SJCRH30 (cell line): Measurements from ENCODE around the gene NDUFB10. TPM values are rescaled to one million over a fixed set of nuclear protein-coding genes. Genes with fewer than 3 reads are reported as not detected.
A peak's percentile ranks its signal among the peaks of the same experiment; 100 is the strongest.
"Not testable (repeated sequence)": the region's sequence is repeated elsewhere in the genome, so short reads cannot be mapped to it uniquely, and the experiment has no call there.

ENCODE experiments used
- DNase-seq, 2 experiments: peaks; one replicate each; pipeline ENCODE4 v3.0.0-alpha.2; 2015 to 2020
- H3K27ac ChIP-seq: fragments of 250-450 bp; sonication (Bioruptor Pico); 2 replicates; pipeline ENCODE4 v1.5.1; 2020; ENCODE audit warnings: mild to moderate bottlenecking, moderate library complexity
- H3K27me3 ChIP-seq: fragments of 250-450 bp; sonication (Bioruptor Pico); 2 replicates; pipeline ENCODE4 v1.5.1; 2020; ENCODE audit warnings: mild to moderate bottlenecking, moderate library complexity
- H3K36me3 ChIP-seq: fragments of 250-450 bp; sonication (Bioruptor Pico); 2 replicates; pipeline ENCODE4 v1.5.1; 2020; ENCODE audit warnings: mild to moderate bottlenecking, moderate library complexity
- H3K4me1 ChIP-seq: fragments of 250-450 bp; sonication (Bioruptor Pico); 2 replicates; pipeline ENCODE4 v1.5.1; 2020; ENCODE audit warnings: mild to moderate bottlenecking, moderate library complexity
- H3K4me3 ChIP-seq: fragments of 250-450 bp; sonication (Bioruptor Pico); 2 replicates; pipeline ENCODE4 v1.5.1; 2020; ENCODE audit warnings: mild to moderate bottlenecking, moderate library complexity
- H3K9me3 ChIP-seq: fragments of 250-450 bp; sonication (Bioruptor Pico); replicated peaks from 2 replicates; pipeline ENCODE4 v1.5.1; 2020; ENCODE audit warnings: mild to moderate bottlenecking, moderate library complexity
- total RNA-seq: library from RNA; depleted of rRNA; stranded (reverse); fragments of >200 nt; shearing (Covaris generic); gene quantifications from 2 replicates; pipeline ENCODE4 v1.2.3, GENCODE V29; 2014

The NDUFB10 gene
- total RNA-seq, 1 experiment from 2014 or later: 157 TPM

DNA sequence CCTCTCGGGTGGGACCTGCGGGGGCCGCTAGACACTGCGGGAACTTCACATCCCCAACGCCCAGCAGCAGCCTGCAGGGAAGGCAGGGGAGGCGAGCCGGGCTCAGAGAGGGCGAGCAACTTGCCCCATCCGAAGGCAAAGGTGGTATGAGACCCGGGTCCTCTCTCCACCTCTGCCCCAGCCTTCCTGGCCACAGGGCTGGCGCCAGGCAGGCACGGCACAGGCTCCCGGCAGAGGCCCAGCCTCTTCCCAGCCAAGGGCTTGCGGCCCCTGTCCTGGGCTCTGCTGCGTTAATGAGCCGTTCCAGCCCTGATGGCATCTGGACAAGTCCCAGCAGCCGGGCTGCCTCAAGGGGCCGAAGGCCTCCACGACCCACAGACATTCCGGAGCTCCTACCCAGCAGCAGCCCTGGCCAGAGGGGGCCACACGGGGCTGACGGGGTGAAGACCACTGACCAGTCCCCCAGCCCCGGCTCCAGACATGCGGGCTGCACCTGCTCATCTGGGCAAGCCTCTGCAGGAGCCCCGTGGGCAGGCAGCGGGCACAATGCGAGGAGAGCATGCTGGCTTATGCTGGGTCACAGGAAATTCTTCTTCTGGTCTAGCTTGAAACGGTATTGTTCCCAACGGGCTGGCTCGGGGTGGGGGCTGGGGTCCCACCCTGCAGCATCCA, 39.9 kb upstream of the NDUFB10 start:
- peaks cover 15% of the 10 kb centered on the region for H3K27me3 ChIP-seq
- no peak for DNase-seq
- no peak overlapping the region for H3K27ac ChIP-seq
- no peaks in the 10 kb centered on the region for H3K9me3 ChIP-seq
- H3K4me1 ChIP-seq: peaks cover 11% of the 10 kb centered on the region
- H3K4me3 ChIP-seq: no peak overlapping the region
- H3K36me3 ChIP-seq: no peaks in the 10 kb centered on the region

DNA sequence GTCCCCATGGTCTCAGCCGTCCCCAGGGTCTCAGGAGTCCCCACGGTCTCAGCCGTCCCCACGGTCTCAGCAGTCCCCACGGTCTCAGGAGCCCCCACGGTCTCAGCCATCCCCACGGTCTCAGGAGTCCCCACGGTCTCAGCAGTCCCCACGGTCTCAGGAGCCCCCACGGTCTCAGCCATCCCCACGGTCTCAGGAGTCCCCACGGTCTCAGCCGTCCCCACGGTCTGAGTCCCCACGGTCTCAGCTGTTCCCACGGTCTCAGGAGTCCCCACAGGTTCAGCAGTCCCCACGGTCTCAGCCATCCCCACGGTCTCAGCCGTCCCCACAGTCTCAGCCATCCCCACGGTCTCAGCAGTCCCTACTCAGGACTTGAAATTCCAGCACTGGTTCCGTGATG, 39.2 kb upstream of the NDUFB10 start:
- H3K27ac ChIP-seq, DNase-seq, H3K27me3 ChIP-seq, H3K36me3 ChIP-seq, H3K4me3 ChIP-seq, H3K9me3 ChIP-seq: not testable (repeated sequence)
- H3K4me1 ChIP-seq: peaks cover 11% of the 10 kb centered on the region

DNA sequence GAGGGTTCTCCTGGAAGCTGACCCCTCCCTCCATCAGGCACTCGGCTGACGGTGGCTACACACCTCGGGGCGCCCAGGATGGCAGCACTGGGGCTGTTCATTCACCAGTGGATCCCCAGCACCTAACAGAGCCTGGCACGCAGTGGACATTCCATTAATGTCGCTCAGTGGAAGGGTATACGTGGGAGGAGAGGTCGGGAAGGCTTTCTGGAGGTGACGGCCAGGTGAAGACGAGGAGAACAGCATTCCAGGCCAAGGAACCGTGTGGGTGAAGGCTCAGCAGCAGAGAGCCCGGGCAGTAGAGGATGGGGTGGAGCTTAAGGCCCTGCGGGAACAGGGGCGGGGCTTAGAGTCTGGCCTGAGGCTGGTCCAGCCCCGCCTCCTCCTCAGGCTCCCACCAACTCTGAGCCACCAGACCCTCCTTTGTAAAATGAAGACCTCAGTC, 38.6 kb upstream of the NDUFB10 start:
- no peaks in the 10 kb centered on the region for H3K36me3 ChIP-seq
- H3K4me3 ChIP-seq: no peak overlapping the region
- H3K9me3 ChIP-seq: no peaks in the 10 kb centered on the region
- no peak overlapping the region for H3K27ac ChIP-seq
- peak; percentile 33 to 58 for DNase-seq
- H3K4me1 ChIP-seq: peaks cover 11% of the 10 kb centered on the region
- peaks cover 5% of the 10 kb centered on the region for H3K27me3 ChIP-seq

DNA sequence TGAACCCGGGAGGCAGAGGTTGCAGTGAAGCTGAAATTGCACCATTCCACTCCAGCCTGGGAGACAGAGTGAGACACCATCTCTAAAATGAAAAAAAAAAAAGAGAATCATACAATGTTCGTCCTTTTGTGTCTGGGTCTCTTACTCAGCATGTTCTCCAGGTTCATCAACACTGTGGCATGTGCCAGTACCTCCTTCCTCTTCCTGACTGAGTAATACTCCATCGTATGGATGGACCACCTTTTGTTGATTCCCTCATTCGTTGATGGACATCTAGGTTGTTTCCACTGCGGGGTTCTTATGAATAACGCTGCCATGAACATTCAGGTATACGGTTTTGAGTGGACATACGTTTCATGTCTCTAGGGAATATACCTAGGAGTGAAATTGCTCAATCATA, 37.0 kb upstream of the NDUFB10 start:
- Histone ChIP-seq H3K36me3 (no peaks in the 10 kb centered on the region), H3K9me3 (no peaks in the 10 kb centered on the region), H3K4me3 (no peak overlapping the region), H3K27me3 (peaks cover 5% of the 10 kb centered on the region), H3K4me1 (peaks cover 11% of the 10 kb centered on the region), H3K27ac (no peak overlapping the region)
- DNase-seq: no peak

DNA sequence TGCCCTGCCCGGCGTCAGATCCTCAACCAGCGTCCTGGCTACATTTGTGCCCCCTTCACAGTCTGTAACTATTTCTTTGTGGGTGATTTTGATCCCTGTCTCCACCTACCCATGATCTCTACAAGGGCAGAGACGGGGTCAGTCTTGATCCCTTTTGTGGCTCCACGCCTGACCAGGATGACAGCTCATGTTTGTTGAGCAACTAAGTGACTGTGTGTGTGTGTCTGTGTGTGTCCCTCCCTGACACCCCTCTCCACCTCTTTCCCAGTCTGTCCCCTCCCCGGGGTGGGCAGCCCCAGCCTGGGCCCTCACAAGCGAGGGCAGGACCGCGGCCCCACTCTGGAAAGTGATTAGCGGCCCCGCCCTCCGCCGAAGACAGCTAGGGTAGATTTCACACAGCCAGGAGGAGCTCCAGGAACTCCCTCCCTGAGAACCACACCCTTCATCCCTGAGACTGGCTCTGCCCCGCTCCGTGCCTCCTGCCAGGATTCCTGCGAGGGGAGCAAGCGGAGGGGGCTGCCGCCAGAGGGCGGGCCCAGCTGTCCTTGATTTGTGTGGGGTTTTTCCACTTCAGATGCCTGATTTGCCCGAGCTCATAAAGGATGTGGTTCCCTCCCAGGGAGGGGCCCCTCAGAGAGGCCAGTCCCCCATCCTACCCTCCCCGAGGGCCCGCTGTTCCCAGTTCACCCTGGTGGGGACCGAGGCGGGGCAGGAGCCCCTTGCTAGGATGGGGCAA, 35.9 kb upstream of the NDUFB10 start:
- Histone ChIP-seq H3K36me3 (no peaks in the 10 kb centered on the region), H3K4me1 (peaks cover 11% of the 10 kb centered on the region), H3K27me3 (peaks cover 5% of the 10 kb centered on the region), H3K9me3 (no peaks in the 10 kb centered on the region), H3K27ac (no peak overlapping the region), H3K4me3 (no peak overlapping the region)
- DNase-seq: peak; percentile 76 to 81

DNA sequence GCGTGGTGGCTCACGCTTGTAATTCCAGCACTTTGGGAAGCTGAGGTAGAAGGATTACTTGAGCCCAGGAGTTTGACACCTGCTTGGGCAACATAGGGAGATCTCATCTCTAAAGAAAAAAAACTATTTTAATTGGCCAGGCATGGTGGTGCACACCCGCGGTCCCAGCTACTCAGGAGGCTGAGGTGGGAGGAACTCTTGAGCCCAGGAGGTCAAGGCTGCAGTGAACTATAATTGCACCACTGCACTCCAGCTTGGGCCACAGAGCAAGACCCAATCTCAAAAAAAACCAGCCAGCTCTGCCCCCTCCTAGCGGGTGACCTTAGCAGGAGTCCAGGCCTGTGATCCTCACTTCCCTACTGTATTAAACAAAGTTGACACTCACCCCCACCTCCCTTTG, 35.2 kb upstream of the NDUFB10 start:
- H3K27me3 ChIP-seq: peaks cover 5% of the 10 kb centered on the region
- H3K4me3 ChIP-seq: no peak overlapping the region
- no peak for DNase-seq
- H3K4me1 ChIP-seq: peaks cover 11% of the 10 kb centered on the region
- no peak overlapping the region for H3K27ac ChIP-seq
- no peaks in the 10 kb centered on the region for H3K36me3 ChIP-seq
- H3K9me3 ChIP-seq: no peaks in the 10 kb centered on the region

DNA sequence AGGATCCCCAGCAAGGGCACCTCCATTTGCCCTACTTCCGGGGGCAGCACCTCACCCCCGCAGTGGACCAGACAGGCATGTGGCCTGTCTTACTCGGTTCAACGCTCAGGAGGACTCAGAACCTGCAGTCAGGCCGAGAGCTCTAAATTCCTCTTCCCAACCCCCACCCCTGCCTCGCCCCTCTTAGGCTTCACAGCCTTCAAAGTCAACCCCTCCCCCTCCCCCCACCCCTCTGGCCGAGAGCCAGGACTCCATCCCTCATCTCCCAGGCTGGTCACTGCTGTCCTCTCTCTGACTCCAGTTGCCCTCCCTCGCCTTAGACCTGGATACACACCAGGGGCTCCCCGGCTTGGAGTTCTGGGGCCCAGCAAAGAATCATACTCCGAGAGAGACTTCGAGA, 33.1 kb upstream of the NDUFB10 start:
- H3K27me3 ChIP-seq: no peaks in the 10 kb centered on the region; the same call in 1 of the 2 replicates
- no peaks in the 10 kb centered on the region for H3K36me3 ChIP-seq
- H3K4me3 ChIP-seq: no peak overlapping the region
- no peak for DNase-seq
- H3K9me3 ChIP-seq: no peaks in the 10 kb centered on the region
- no peak overlapping the region for H3K27ac ChIP-seq
- H3K4me1 ChIP-seq: peaks cover 11% of the 10 kb centered on the region

DNA sequence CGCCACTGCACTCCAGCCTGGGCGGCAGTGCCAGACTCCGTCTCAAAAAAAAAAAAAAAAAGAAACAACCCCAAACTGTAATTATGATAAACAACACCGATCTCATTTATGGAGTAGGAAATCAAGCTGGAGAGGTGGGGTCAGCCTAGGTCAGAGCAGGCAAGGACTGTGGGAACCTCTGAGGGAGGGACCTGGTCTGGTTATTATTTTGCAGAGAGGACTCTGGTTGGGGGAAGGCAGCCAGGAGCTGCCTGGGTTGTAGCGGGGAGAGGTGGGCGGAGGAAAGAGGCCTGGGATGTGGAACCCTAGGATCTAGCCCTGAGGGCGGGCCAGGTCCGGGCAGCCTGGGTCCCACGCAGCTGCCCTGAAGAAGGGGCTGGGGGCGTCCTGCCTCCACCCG, 30.2 kb upstream of the NDUFB10 start:
- no peaks in the 10 kb centered on the region; the same call in 1 of the 2 replicates for H3K4me1 ChIP-seq
- no peak overlapping the region for H3K27ac ChIP-seq
- H3K36me3 ChIP-seq: no peaks in the 10 kb centered on the region
- peaks cover 8% of the 10 kb centered on the region for H3K27me3 ChIP-seq
- peak; percentile 40 to 56 for DNase-seq
- no peaks in the 10 kb centered on the region for H3K9me3 ChIP-seq
- peak overlapping the region; percentile 58 for H3K4me3 ChIP-seq

DNA sequence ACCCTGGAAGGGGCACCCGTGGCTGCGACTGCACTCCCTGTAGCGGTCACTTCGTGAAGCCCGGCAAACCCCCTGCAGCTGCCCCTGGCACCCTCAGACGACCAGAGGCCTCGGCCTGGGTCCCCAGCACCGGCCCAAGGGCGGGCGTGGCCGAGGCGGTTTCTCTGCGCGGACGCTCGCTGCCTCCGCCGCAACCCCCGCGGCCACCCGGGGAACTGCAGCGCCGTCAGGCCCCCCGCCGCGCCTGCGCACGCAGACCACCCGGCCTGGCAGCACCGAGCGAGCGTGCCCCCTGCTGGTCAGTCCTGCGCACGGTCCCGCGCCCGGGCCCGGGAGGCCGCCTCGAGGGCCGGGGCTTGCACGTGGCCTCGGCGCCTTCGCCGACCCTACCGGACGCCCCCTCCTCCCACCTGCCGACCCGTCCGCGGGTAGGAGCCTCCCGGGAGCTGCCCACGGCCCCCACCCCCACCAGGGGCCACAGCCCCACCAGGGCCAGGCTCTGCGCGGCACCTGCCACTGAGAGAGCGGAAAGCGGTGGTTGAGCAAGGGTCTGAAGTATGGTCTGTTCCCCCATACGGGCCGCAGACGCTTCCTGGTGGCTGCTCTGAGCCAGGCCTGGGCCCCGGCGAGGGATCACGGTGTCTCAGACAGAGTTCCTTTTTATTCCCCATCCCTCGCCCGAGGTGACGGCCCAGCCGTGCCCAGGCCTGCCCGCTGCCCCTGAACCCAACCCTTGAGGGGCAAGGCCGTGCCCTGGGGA, 29.6 kb upstream of the NDUFB10 start:
- H3K4me1 ChIP-seq: no peaks in the 10 kb centered on the region
- peak overlapping the region; percentile 58 for H3K4me3 ChIP-seq
- H3K27me3 ChIP-seq: peaks cover 8% of the 10 kb centered on the region
- no peak overlapping the region for H3K27ac ChIP-seq
- no peaks in the 10 kb centered on the region for H3K36me3 ChIP-seq
- peak; percentile 81 to 85 for DNase-seq
- H3K9me3 ChIP-seq: no peaks in the 10 kb centered on the region

DNA sequence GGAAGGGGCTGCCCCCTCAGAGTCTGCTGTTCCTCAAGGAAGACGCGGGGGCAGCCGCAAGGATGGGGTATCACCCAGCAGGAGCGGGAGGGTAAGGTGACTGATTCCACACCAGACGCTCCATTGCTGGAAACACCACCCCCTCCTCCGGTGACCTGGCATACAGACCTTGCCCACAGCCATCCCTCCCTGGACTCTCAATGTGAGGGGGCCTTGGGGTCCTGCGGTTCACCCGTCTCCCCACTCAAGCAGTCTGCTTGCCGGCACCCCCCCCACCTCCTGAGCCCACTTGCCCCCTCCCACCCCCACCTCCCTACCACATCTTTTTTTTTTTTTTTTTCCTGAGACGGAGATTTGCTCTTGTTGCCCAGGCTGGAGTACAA, 29.0 kb upstream of the NDUFB10 start:
- H3K27ac ChIP-seq: no peak overlapping the region
- no peak overlapping the region for H3K4me3 ChIP-seq
- H3K4me1 ChIP-seq: peaks cover under 1% of the 10 kb centered on the region; the same call in 1 of the 2 replicates
- no peaks in the 10 kb centered on the region for H3K36me3 ChIP-seq
- DNase-seq: no peak
- H3K27me3 ChIP-seq: peaks cover 8% of the 10 kb centered on the region
- no peaks in the 10 kb centered on the region for H3K9me3 ChIP-seq

DNA sequence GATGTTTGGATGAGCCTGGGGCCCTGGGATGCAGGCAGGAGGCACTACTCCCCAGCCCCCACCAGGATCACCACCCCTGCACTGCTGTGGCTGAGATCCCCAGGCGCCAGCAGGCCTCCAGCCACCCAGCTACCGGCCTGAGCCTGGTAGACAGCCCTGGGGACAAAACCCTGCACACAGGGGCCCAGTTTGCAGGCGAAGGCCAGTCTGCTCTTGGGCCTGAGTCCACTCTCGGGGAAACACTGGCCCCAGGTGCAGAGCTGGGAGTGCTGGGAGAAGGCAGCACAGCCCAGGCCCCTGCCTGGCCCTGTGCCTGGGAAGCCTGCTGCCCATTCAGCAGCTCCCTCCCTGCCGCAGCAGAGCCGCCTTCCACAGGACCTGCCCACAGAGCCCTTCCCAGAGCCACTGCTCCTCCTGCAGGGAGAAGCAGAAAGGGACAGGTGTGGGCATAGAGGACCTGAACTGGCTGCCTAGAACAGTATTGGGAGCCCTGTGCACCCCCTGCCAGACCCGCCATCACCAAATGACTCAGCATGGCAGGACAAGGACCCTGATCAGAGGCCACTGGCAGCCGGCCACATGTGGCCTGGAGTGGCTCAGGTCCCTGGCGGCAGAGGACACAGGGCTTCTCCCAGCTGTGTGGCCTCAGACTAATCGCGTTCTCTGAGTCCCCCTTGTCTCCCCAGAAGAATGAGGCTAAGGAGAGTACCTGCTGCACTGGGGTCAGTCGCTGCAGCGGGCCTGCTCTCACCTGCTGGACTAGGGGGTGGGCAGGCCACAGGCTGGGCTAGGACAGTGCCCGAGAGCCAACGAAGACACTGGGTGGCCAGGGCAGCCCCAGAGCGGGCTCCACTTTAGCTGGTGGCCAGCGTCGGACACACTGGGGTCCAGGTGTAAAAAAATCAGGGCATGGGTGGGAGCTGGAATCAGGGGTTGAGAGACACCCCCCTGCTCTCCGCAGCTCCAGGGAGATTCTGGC, 27.0 kb upstream of the NDUFB10 start:
- Histone ChIP-seq H3K27ac (no peak overlapping the region), H3K9me3 (no peaks in the 10 kb centered on the region), H3K27me3 (peaks cover 8% of the 10 kb centered on the region), H3K36me3 (no peaks in the 10 kb centered on the region), H3K4me1 (peaks cover 5% of the 10 kb centered on the region; the same call in 1 of the 2 replicates), H3K4me3 (no peak overlapping the region)
- peak; percentile 45 to 47 for DNase-seq

DNA sequence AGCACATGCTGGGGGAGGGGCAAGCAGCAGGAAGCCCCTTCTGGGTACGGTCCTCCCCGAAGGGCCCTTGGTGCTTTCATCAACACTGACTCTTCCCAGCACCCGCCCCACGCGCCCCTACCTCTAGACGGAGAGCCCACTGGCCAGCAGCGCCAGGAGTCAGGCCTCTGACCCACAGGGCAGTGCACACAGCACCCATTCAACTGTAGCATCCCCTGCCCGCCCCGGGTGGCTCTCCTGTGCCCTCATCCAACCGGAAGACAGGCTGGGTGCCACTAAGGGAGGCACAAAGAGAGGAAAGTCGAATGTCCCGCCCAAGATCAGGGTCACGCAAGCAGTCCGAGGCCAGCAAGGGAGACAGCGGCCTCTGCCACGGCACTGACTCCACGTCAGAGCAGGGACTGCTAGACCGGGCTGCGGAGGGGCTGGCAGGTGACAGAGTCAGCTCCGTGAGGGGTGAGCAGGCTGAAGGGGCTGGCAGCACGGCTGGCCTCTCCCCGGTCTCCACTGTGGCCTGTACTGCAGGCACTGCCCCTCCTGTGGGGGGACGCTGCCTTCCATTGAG, 26.2 kb upstream of the NDUFB10 start:
- H3K4me1 ChIP-seq: peaks cover 5% of the 10 kb centered on the region; the same call in 1 of the 2 replicates
- H3K9me3 ChIP-seq: no peaks in the 10 kb centered on the region
- H3K27ac ChIP-seq: no peak overlapping the region
- peaks cover 8% of the 10 kb centered on the region for H3K27me3 ChIP-seq
- H3K36me3 ChIP-seq: no peaks in the 10 kb centered on the region
- H3K4me3 ChIP-seq: no peak overlapping the region
- no peak for DNase-seq

DNA sequence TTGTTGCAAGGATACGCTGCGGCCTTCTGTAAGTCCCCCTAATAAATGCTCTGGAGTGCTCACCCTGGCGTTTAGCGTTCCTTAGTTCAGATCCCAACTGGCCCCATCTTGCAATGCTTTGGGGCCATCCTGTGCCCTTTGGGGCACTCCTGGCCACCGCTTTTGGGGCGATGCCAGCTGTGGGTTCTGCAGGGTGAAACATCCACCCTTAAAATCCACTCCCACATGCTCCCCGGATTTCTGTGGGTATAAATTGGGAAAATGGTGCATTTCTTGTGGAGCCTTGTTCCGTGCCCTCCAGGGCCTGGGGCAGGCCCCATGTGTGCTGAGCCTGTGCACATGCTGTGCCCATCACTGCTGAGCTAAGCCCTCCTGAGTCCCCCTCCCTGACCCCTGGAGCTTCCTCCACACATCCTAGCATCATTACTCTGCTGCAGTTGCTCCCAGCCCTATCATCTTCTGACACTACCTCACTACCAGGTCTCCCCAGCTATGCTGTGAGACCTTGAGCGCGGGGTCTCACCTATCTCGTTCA, 22.3 kb upstream of the NDUFB10 start:
- H3K4me1 ChIP-seq: peaks cover 5% of the 10 kb centered on the region; the same call in 1 of the 2 replicates
- no peaks in the 10 kb centered on the region for H3K9me3 ChIP-seq
- no peak overlapping the region for H3K27ac ChIP-seq
- H3K27me3 ChIP-seq: peaks cover 4% of the 10 kb centered on the region
- H3K4me3 ChIP-seq: no peak overlapping the region
- no peak for DNase-seq
- no peaks in the 10 kb centered on the region for H3K36me3 ChIP-seq

DNA sequence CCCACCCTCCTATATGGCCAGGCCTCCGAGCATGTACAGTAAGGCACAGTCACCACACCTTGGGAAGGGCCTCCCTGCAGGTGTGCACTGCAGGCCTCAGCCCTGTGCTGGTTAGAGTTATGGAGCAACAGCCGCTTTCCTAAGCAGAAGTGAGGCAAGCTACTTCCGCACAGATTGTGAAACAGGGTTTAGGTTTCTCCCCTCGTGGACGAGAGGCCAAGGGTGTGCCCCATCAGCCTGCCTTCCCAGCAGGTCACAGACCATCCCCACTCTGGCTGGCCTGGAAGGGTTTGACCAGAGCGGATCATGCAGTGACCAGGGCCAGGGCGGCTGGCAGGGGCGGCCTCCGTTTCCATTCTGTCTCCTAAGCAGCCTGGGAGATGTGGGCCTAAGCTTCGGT, 21.0 kb upstream of the NDUFB10 start:
- no peaks in the 10 kb centered on the region for H3K36me3 ChIP-seq
- no peaks in the 10 kb centered on the region for H3K27me3 ChIP-seq
- H3K9me3 ChIP-seq: no peaks in the 10 kb centered on the region
- no peak for DNase-seq
- no peak overlapping the region for H3K27ac ChIP-seq
- peaks cover 5% of the 10 kb centered on the region; the same call in 1 of the 2 replicates for H3K4me1 ChIP-seq
- no peak overlapping the region for H3K4me3 ChIP-seq
